ENCODE measurements around the gene LHFPL2. TPM values are rescaled to one million over a fixed set of nuclear protein-coding genes. Genes with fewer than 3 reads are reported as not detected.

The LHFPL2 gene
- total RNA-seq, 1 experiment from 2014 or later = 35.1 TPM

DNA sequence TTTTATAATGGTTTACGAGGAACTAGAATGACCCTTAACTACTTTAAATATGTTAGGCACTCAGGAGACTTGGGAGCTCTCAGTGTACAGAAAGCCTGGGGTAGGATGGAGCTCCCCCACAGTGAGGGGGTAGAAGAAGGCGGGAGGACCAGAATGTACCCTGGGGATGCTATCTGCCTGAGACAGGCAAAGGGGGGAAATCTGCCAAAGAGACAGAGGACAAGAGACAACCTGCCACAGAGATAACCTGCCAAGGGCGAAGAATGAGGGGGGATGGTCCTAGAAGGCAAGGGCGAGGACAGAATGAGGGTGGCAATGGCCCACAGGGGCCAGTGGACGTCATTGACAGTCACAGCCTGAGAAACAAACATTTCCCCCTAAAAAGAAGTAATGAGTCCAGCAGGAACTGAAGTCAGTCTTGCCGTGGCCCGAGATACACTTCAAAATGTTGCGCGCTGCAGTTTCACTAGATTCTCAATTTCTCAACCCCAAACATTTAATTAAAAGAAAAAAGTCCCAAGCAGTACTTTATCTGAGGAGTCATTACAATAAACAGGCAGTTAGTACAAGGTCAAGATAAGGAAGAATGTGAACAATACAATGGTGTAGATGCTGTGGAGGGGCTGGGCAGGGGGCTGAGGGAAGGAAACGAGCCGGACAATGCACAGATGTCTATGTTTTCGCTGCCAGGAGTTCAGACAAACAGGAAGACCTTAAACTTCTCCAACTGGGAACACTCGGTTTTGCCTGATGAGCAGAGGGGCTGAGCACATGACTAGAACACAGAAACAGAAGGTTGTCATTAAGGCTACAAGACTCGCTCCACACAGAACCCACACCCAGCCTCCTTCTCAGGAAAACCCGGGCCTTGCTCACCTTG, 125.0 kb downstream of the LHFPL2 start:
- DNase-seq (ENCODE audit: low read depth) = no peak

DNA sequence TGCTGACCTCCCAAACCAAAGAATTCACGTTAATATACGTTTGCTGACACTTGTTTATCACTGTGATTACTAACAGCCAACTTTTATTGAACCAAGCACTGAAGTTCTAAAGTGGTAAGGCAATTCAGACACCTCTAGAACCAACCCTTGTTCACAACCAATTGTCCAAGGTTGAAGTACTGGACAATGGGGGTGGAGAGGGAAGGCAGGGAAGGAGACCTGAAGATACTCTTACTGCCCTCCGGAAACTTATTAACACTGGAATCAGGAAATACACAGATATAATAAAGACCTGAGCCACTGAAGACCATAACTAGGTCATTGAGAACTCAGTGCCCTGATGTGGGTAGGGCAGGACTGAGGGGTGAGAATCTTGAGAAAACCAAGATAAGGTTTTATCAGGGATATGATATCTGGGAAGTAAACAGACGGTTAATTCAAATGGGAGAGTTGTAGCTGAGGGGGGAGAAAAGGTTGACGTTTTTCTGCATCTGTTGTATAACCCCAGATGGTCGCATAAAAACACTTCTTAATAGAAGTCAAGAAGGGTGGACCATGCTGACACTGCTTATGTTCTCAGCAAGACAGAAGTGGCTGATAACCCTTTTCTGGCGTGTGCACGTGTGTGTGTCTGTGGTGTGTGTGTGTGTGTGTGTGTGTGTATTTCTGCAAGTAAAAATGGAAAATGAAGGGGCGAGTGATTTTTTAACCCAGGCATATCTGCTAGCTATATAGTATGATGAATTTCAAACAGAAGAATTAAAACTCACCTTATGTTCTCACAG, 125.9 kb downstream of the LHFPL2 start:
- no peak for DNase-seq (ENCODE audit: low read depth)

- DNase-seq (ENCODE audit: low read depth) = no peak
These were observed 127.1 kb downstream of the LHFPL2 start for GRCh38 chr5:78521455-78521854.

GRCh38 chr5:78519198-78519941, 129.2 kb downstream of the LHFPL2 start:
- no peak for DNase-seq (ENCODE audit: low read depth)

DNA sequence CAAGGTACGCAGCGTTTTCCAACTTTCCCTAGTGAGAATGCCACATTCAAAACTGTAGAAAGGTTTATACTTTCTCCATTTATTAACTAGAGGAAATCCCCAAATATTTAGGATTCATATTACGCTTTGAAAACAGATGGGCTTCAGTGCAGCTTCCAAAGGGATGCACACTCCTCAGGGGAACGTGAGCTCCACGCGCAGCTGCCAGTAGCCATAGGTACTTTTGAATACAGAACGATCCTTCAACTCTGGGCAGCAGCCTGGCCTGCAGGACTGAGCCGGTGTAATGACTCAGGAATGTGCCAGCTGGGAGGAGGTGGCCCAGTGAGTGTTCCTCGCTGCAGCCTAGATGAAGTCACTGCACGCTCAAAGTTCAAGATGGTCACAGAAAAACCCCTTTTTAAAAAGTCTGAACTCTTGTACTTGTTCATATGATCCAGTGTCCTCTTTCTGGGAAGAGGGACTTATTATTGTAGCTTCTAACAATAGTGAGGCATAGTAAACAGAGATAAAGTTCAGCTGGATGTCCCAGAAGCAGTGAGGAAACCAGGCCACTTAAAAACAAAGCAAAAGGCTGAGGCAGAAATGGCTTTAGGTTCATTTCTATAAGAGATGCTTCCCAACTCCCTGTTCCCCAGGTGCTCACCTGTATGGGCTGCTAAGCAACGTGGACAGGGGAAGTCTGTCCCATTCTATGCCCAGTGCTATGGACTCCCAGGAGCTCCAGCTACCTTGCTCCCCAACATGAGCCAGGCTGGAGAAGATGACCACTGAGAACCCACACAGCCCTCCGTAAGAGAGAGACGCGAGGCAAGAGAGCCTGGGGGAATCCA, 130.0 kb downstream of the LHFPL2 start:
- peak; percentile 85 for DNase-seq (ENCODE audit: low read depth)

- no peak for DNase-seq (ENCODE audit: low read depth)
These were observed 132.9 kb downstream of the LHFPL2 start for GRCh38 chr5:78515670-78516069.

- no peak for DNase-seq (ENCODE audit: low read depth)
These were observed 133.9 kb downstream of the LHFPL2 start for GRCh38 chr5:78514427-78515330.

GRCh38 chr5:78513441-78513840, 135.1 kb downstream of the LHFPL2 start:
- no peak for DNase-seq (ENCODE audit: low read depth)

- no peak for DNase-seq (ENCODE audit: low read depth)
These were observed 136.1 kb downstream of the LHFPL2 start for GRCh38 chr5:78512435-78512834.

GRCh38 chr5:78511121-78511906, 137.3 kb downstream of the LHFPL2 start:
- DNase-seq (ENCODE audit: low read depth) = no peak

- no peak for DNase-seq (ENCODE audit: low read depth)
These were observed 138.4 kb downstream of the LHFPL2 start for GRCh38 chr5:78509884-78510769.

DNA sequence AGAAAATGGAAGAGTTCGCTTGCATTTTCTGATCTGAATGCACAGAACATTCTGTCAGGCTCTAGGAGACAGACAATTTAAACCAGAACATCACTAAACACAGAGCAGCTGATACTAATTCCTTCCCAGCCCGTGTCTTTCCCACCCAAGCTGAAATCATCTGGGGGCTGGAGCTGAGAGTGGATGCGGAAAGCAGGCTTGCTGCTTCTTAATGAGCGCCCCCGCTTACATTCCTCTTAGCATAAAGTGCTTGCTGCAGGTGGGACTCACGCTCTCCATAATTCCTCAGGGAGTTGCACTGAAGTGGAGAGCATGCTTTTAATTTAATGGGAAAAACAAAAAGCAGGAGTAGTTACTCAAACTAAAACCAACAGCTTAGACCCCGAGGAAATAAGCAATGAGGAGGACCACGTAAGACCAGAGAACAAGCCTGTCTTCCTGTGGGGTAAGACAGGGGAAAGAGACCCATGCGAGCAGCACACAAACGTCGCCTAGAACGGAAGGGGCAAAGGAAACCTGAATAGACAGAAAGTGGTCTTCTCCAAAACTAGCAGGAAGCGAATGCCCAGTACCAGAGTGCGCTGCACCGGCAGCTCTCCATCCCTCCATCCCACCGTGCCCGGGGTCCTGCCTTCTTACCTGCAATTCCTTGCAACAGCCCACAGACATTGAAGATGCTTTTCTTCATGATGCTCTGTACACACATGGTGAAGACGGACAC, 139.3 kb downstream of the LHFPL2 start:
- DNase-seq (ENCODE audit: low read depth) = no peak

DNA sequence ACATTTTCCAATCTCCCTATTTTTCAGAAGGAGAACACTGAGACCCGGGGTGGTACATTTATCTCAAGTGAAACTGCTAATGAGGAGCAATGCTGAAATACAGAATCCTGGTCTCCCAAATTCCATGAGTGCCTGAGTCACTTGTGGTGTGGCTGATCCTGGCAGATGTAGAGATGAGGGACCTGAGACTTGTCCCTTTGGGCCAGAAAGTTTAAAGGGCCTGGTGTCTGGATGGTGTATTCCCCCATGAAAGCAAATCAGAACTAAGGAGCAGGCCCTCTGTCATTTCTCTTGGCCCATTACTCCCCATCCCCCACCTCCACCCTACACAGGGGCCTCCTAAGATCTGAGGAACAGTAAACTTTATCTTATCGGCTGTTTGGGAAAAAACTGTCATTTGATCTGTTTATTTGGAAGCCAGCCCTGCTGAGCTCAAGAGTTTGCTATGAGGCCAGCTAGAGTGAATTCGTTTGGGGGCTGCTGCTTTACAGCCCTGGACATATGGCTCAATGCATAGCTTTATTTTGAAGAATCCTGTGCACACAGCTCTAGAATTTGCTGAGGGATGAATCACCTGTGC, 140.3 kb downstream of the LHFPL2 start:
- peak; percentile 69 for DNase-seq (ENCODE audit: low read depth)

- no peak for DNase-seq (ENCODE audit: low read depth)
These were observed 141.0 kb downstream of the LHFPL2 start for GRCh38 chr5:78507531-78507930.

GRCh38 chr5:78506261-78507024, 142.1 kb downstream of the LHFPL2 start:
- no peak for DNase-seq (ENCODE audit: low read depth)

DNA sequence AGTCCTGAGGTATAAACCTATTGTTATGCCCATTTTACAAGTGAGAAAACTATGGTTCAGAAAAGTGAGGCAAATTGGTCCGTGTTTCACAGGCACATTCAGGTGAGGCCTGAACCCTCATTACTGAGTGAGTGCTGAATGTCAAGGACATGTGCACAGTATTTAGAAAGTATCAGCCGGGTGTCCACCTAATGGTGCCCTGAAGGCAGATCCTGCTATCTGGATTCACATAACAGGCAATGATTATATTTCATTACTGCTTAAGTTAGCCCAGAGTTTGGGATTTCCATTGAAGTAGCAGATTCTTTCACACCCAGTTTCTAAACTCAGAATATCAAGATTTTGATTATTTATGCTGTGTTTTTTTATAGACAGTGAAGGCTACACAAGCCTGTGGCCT, 142.7 kb downstream of the LHFPL2 start:
- DNase-seq (ENCODE audit: low read depth) = no peak
